HG03039 (cell line): Measurements from ENCODE around the gene THOP1.

Source experiments
- ATAC-seq: cut with Tn5 transposase; IDR thresholded peaks from one replicate; pipeline ENCODE4 v1.9.1; 2021; ENCODE audit warnings: mild to moderate bottlenecking, moderate library complexity; ENCODE audit not compliant: unreplicated experiment

The THOP1 gene

GRCh38 chr19:2850256-2850925 lies 65.1 kb downstream of the THOP1 start:
- ATAC-seq: no peak

- ATAC-seq: no peak
Measured at GRCh38 chr19:2852598-2852997, 67.3 kb downstream of the THOP1 start.

GRCh38 chr19:2853015-2853606 lies 67.8 kb downstream of the THOP1 start:
- no peak for ATAC-seq

GRCh38 chr19:2854849-2855248 lies 69.5 kb downstream of the THOP1 start:
- no peak for ATAC-seq

GRCh38 chr19:2856457-2857050 lies 71.3 kb downstream of the THOP1 start:
- ATAC-seq: no peak

GRCh38 chr19:2858864-2859263 lies 73.6 kb downstream of the THOP1 start:
- ATAC-seq: no peak

GRCh38 chr19:2863816-2864215 lies 78.5 kb downstream of the THOP1 start:
- ATAC-seq: no peak
